Endothelial cell (in vitro differentiated cells): ENCODE measurements around the gene PTPN14. TPM values are rescaled to one million over a fixed set of nuclear protein-coding genes. Genes with fewer than 3 reads are reported as not detected.

Experiments
- DNase-seq: peaks from one replicate; pipeline ENCODE4 v3.0.0; 2021; ENCODE audit warnings: low spot score
- H3K27ac Mint-ChIP-seq: one replicate; pipeline ENCODE4 v1.8.0; 2021; ENCODE audit warnings: mixed read lengths, inconsistent platforms; ENCODE audit not compliant: unreplicated experiment
- H3K27me3 Mint-ChIP-seq: one replicate; pipeline ENCODE4 v1.8.0; 2021; ENCODE audit warnings: mild to moderate bottlenecking, moderate library complexity, mixed read lengths, inconsistent platforms; ENCODE audit not compliant: unreplicated experiment
- H3K36me3 Mint-ChIP-seq: one replicate; pipeline ENCODE4 v1.8.0; 2021; ENCODE audit warnings: mild to moderate bottlenecking, low read depth, mixed read lengths, inconsistent platforms; ENCODE audit not compliant: unreplicated experiment
- H3K4me1 Mint-ChIP-seq: one replicate; pipeline ENCODE4 v1.8.0; 2021; ENCODE audit warnings: mild to moderate bottlenecking, mixed read lengths, inconsistent platforms; ENCODE audit not compliant: unreplicated experiment
- H3K4me3 Mint-ChIP-seq: one replicate; pipeline ENCODE4 v1.8.0; 2021; ENCODE audit warnings: mild to moderate bottlenecking, mixed read lengths, inconsistent platforms; ENCODE audit not compliant: unreplicated experiment
- H3K9me3 Mint-ChIP-seq: one replicate; pipeline ENCODE4 v1.8.0; 2021; ENCODE audit warnings: mixed read lengths, inconsistent platforms; ENCODE audit not compliant: unreplicated experiment
- total RNA-seq: library from RNA; stranded (reverse); fragmentation: NEBNext Ultra II Directional; extraction: Animal tissue kit (Norgen Biotek cat#: 25700); gene quantifications from one replicate; pipeline ENCODE4 v1.2.1, GENCODE V29; 2021; ENCODE audit not compliant: unreplicated experiment
- TF ChIP-seq, protein P1 (sequence below): fragments of 200-600 bp; sonication (generic); IDR thresholded peaks from one replicate; pipeline ENCODE4 v1.5.0; 2021; ENCODE audit warnings: antibody characterized with exemption; ENCODE audit not compliant: unreplicated experiment

Gene PTPN14
- total RNA-seq, 1 donor from 2014 or later, result 46.3 TPM

DNA sequence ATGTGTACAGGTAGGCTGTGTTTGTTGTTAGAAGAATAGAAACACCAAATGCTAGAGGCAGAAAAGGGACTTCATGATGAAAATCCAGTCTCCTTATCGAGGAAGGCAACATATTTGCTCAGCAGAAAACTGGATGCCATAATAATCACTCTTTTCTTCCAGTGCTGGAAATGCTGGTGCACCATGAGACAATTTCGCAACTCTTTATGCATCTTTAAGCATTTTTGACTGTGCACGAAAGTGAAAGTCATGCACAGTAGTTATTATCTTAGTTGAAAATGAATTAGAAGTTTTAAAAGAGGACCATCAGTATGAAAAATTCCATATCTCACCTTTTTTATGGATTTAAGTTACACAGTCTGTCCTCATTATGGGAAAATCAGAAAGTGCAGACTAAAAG, 241.4 kb downstream of the PTPN14 start:
- peaks cover 6% of the 10 kb centered on the region for H3K36me3 Mint-ChIP-seq
- peaks cover 2% of the 10 kb centered on the region for H3K27me3 Mint-ChIP-seq
- H3K27ac Mint-ChIP-seq, result no peak overlapping the region
- H3K4me1 Mint-ChIP-seq, result peaks cover 17% of the 10 kb centered on the region
- DNase-seq, result no peak
- TF ChIP-seq, protein P1, sequence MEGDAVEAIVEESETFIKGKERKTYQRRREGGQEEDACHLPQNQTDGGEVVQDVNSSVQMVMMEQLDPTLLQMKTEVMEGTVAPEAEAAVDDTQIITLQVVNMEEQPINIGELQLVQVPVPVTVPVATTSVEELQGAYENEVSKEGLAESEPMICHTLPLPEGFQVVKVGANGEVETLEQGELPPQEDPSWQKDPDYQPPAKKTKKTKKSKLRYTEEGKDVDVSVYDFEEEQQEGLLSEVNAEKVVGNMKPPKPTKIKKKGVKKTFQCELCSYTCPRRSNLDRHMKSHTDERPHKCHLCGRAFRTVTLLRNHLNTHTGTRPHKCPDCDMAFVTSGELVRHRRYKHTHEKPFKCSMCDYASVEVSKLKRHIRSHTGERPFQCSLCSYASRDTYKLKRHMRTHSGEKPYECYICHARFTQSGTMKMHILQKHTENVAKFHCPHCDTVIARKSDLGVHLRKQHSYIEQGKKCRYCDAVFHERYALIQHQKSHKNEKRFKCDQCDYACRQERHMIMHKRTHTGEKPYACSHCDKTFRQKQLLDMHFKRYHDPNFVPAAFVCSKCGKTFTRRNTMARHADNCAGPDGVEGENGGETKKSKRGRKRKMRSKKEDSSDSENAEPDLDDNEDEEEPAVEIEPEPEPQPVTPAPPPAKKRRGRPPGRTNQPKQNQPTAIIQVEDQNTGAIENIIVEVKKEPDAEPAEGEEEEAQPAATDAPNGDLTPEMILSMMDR, result no peak
- H3K4me3 Mint-ChIP-seq, result no peak overlapping the region
- H3K9me3 Mint-ChIP-seq, result no peaks in the 10 kb centered on the region

GRCh38 chr1:214306269-214306668, 245.1 kb downstream of the PTPN14 start:
- Mint-ChIP-seq H3K9me3 (no peaks in the 10 kb centered on the region), H3K36me3 (peaks cover 3% of the 10 kb centered on the region), H3K27ac (no peak overlapping the region), H3K4me1 (peaks cover 26% of the 10 kb centered on the region), H3K27me3 (peaks cover 1% of the 10 kb centered on the region), H3K4me3 (no peak overlapping the region)
- TF ChIP-seq, protein P1, result no peak
- DNase-seq, result no peak

DNA sequence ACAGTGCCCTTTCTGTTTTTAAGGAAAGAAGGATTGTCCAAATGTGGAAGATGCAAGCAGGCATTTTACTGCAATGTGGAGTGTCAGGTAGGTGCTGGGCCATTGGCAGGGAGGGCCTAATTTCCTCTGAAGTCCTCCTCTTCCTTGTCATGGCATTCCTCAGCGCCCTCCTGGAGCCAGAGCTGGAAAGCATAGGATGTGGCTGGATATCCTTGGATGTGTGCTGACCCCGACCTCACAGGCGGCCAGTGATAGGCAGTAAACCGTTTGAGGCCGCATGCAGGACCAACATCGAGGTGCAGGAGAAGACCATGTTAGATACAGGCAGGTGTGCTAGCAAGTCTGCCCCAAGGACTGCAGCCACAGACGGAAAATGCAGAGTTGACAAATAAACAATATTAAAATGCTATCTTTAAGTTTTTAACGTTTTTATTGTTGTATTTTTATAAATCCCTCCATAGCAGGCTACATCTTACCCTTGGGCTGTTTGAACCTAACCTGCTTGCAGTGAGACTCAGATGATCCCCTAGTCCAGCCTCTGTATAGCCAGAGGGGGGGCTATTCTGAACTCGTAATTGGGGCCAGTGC, 246.1 kb downstream of the PTPN14 start:
- Mint-ChIP-seq H3K27me3 (peaks cover 1% of the 10 kb centered on the region), H3K9me3 (no peaks in the 10 kb centered on the region), H3K27ac (no peak overlapping the region), H3K4me3 (no peak overlapping the region), H3K36me3 (peaks cover 3% of the 10 kb centered on the region), H3K4me1 (peaks cover 26% of the 10 kb centered on the region)
- no peak for DNase-seq
- TF ChIP-seq, protein P1, result no peak

- TF ChIP-seq, protein P1, result no peak
- Mint-ChIP-seq H3K4me1 (peaks cover 13% of the 10 kb centered on the region), H3K27ac (no peak overlapping the region), H3K36me3 (peaks cover under 1% of the 10 kb centered on the region), H3K9me3 (no peaks in the 10 kb centered on the region), H3K27me3 (peaks cover 1% of the 10 kb centered on the region), H3K4me3 (no peak overlapping the region)
- no peak for DNase-seq
These were observed 248.1 kb downstream of the PTPN14 start for GRCh38 chr1:214303141-214303930.

DNA sequence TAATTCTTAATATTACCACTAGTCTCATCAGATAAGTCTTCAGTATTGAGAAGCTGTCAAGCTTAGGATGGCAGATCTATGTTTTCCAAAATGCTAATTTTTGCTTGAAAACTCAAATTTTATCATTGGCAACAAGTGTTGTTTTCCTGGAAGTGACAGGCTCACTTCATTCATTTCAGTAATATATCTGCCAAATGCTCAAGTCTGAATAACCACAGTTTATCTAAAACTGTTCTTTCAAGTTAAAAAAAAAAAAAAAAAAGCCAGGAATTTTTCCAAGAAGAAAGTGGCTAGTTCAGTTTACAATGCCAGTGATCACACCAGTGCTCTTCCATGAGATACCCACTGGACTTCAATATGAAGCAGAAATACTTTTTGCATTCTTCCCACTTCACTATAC, 249.9 kb downstream of the PTPN14 start:
- Mint-ChIP-seq H3K27me3 (peaks cover 1% of the 10 kb centered on the region), H3K4me3 (no peak overlapping the region), H3K27ac (no peak overlapping the region), H3K36me3 (no peaks in the 10 kb centered on the region), H3K9me3 (no peaks in the 10 kb centered on the region), H3K4me1 (peaks cover 11% of the 10 kb centered on the region)
- DNase-seq, result no peak
- TF ChIP-seq, protein P1, result no peak
